DND-41 (cell line): ENCODE measurements around the gene HDAC7.

ENCODE experiments used
- ATAC-seq: fragments of 200-7000 bp; cut with Tn5 transposase; 3 replicates; pipeline ENCODE4 v1.9.1; 2021; ENCODE audit warnings: low read depth; ENCODE audit not compliant: insufficient read depth
- DNase-seq: peaks from one replicate; pipeline ENCODE4 v3.0.0-alpha.2; 2020
- H2AFZ ChIP-seq: 2 replicates; pipeline ENCODE4 v1.6.0; 2012; ENCODE audit warnings: low read depth, low read length
- H3K27ac ChIP-seq: 2 replicates; pipeline ENCODE4 v1.5.1; 2012; ENCODE audit warnings: low read length, inconsistent platforms
- H3K27me3 ChIP-seq: fragments of 200-600 bp; sonication (generic); 2 replicates; pipeline ENCODE4 v1.6.0; 2012; ENCODE audit warnings: low read length, mild to moderate bottlenecking, inconsistent platforms; ENCODE audit not compliant: insufficient read depth, poor library complexity
- H3K36me3 ChIP-seq: 2 replicates; pipeline ENCODE4 v1.5.1; 2012; ENCODE audit warnings: low read length, inconsistent platforms; ENCODE audit not compliant: insufficient read depth
- H3K4me1 ChIP-seq: 2 replicates; pipeline ENCODE4 v1.5.1; 2012; ENCODE audit warnings: mild to moderate bottlenecking, low read length; ENCODE audit not compliant: insufficient read depth
- H3K4me2 ChIP-seq: 2 replicates; pipeline ENCODE4 v1.6.0; 2012; ENCODE audit warnings: mild to moderate bottlenecking, moderate library complexity, low read length, inconsistent platforms; ENCODE audit not compliant: insufficient read depth
- H3K4me3 ChIP-seq, 2 experiments: fragments of 200-600 bp in 1 of 2; shearing (Covaris generic) in 1 of 2; 2 replicates each; pipeline ENCODE4 v1.5.1; 2012 to 2016; ENCODE audit warnings: inconsistent platforms in 2 of 2, low read length in 2 of 2, mild to moderate bottlenecking in 2 of 2, low read depth in 1 of 2, moderate library complexity in 1 of 2
- H3K79me2 ChIP-seq: 2 replicates; pipeline ENCODE4 v1.6.0; 2012; ENCODE audit warnings: low read length, inconsistent platforms; ENCODE audit not compliant: insufficient read depth
- H3K9ac ChIP-seq: 2 replicates; pipeline ENCODE4 v1.6.0; 2012; ENCODE audit warnings: low read depth, mild to moderate bottlenecking, inconsistent platforms, low read length, moderate library complexity
- H3K9me3 ChIP-seq: 2 replicates; pipeline ENCODE4 v1.5.1; 2012; ENCODE audit warnings: low read length, moderate library complexity, mild to moderate bottlenecking, inconsistent platforms; ENCODE audit not compliant: insufficient read depth, severe bottlenecking
- H4K20me1 ChIP-seq: 2 replicates; pipeline ENCODE4 v1.6.0; 2012; ENCODE audit warnings: low read length; ENCODE audit not compliant: insufficient read depth
- CTCF ChIP-seq: IDR thresholded peaks from 2 replicates; pipeline ENCODE4 v1.5.1; 2012; ENCODE audit warnings: borderline replicate concordance, low read length, moderate library complexity, mild to moderate bottlenecking; ENCODE audit not compliant: poor library complexity, severe bottlenecking; ENCODE audit errors: extremely low read depth
- EZH2 ChIP-seq: IDR thresholded peaks from 3 replicates; pipeline ENCODE4 v1.6.1; 2012; ENCODE audit warnings: borderline replicate concordance, low read depth, mild to moderate bottlenecking, moderate library complexity, low read length, inconsistent platforms; ENCODE audit not compliant: severe bottlenecking

Gene HDAC7

GRCh38 chr12:47848853-47849252 lies 29.1 kb upstream of the HDAC7 start:
- no peak overlapping the region for H2AFZ ChIP-seq
- H3K36me3 ChIP-seq: no peaks in the 10 kb centered on the region
- no peak for TF ChIP-seq EZH2
- no peak for TF ChIP-seq CTCF
- H3K4me2 ChIP-seq: no peak overlapping the region
- H3K27ac ChIP-seq: no peak overlapping the region
- no peak overlapping the region for H3K4me3 ChIP-seq
- DNase-seq (no peak), ATAC-seq (no peak)
- H3K27me3 ChIP-seq: peaks cover 6% of the 10 kb centered on the region
- H4K20me1 ChIP-seq: 0 out of 2 replicates have a peak, but pooled peaks cover 2% of the 10 kb centered on the region
- no peaks in the 10 kb centered on the region for H3K9me3 ChIP-seq
- H3K4me1 ChIP-seq: no peaks in the 10 kb centered on the region
- H3K9ac ChIP-seq: no peak overlapping the region
- no peaks in the 10 kb centered on the region for H3K79me2 ChIP-seq

GRCh38 chr12:47846294-47846996 lies 26.7 kb upstream of the HDAC7 start:
- no peak overlapping the region for H3K9ac ChIP-seq
- H4K20me1 ChIP-seq: 0 out of 2 replicates have a peak, but pooled peaks cover 2% of the 10 kb centered on the region
- no peak for TF ChIP-seq EZH2
- TF ChIP-seq CTCF: no peak
- H3K27me3 ChIP-seq: peaks cover 10% of the 10 kb centered on the region
- H3K36me3 ChIP-seq: no peaks in the 10 kb centered on the region
- ATAC-seq: no peak
- no peaks in the 10 kb centered on the region for H3K4me1 ChIP-seq
- no peak overlapping the region for H2AFZ ChIP-seq
- no peaks in the 10 kb centered on the region for H3K79me2 ChIP-seq
- no peak overlapping the region for H3K27ac ChIP-seq
- no peaks in the 10 kb centered on the region for H3K9me3 ChIP-seq
- no peak overlapping the region for H3K4me3 ChIP-seq
- no peak overlapping the region for H3K4me2 ChIP-seq
- no peak for DNase-seq

GRCh38 chr12:47845081-47845480 lies 25.4 kb upstream of the HDAC7 start:
- H3K4me3 ChIP-seq: no peak overlapping the region
- no peak overlapping the region for H3K4me2 ChIP-seq
- no peak overlapping the region for H2AFZ ChIP-seq
- H3K9ac ChIP-seq: no peak overlapping the region
- H3K36me3 ChIP-seq: no peaks in the 10 kb centered on the region
- no peaks in the 10 kb centered on the region for H3K79me2 ChIP-seq
- 0 out of 2 replicates have a peak, but pooled peaks cover 2% of the 10 kb centered on the region for H4K20me1 ChIP-seq
- TF ChIP-seq EZH2 (no peak), CTCF (no peak)
- H3K4me1 ChIP-seq: no peaks in the 10 kb centered on the region
- H3K27ac ChIP-seq: no peak overlapping the region
- DNase-seq: no peak
- H3K27me3 ChIP-seq: peaks cover 14% of the 10 kb centered on the region
- no peaks in the 10 kb centered on the region for H3K9me3 ChIP-seq
- no peak for ATAC-seq
